GM23248 (cell line): ENCODE measurements around the gene PLEKHG3.

ENCODE experiments used
- EZH2 ChIP-seq: fragments of 200-600 bp; sonication (generic); IDR thresholded peaks from 2 replicates; pipeline ENCODE4 v1.6.1; 2018; ENCODE audit warnings: antibody characterized with exemption, mild to moderate bottlenecking; ENCODE audit not compliant: insufficient read depth, poor library complexity, severe bottlenecking
- EZH2phosphoT487 ChIP-seq: fragments of 200-600 bp; sonication (generic); IDR thresholded peaks from 2 replicates; pipeline ENCODE4 v1.6.1; 2018; ENCODE audit warnings: antibody characterized with exemption, moderate library complexity, mild to moderate bottlenecking, low read depth; ENCODE audit not compliant: insufficient read depth

GRCh38 chr14:64763801-64764621 is 59.8 kb downstream of the PLEKHG3 start:
- TF ChIP-seq EZH2 = no peak
- TF ChIP-seq EZH2phosphoT487 = no peak
